SJCRH30 (cell line): ENCODE results near the gene GPC6. TPM values are rescaled to one million over a fixed set of nuclear protein-coding genes. Genes with fewer than 3 reads are reported as not detected.

ENCODE experiments used
- DNase-seq, 2 experiments: peaks; one replicate each; pipeline ENCODE4 v3.0.0-alpha.2; 2015 to 2020
- H3K27ac ChIP-seq: fragments of 250-450 bp; sonication (Bioruptor Pico); 2 replicates; pipeline ENCODE4 v1.5.1; 2020; ENCODE audit warnings: mild to moderate bottlenecking, moderate library complexity
- H3K27me3 ChIP-seq: fragments of 250-450 bp; sonication (Bioruptor Pico); 2 replicates; pipeline ENCODE4 v1.5.1; 2020; ENCODE audit warnings: mild to moderate bottlenecking, moderate library complexity
- H3K36me3 ChIP-seq: fragments of 250-450 bp; sonication (Bioruptor Pico); 2 replicates; pipeline ENCODE4 v1.5.1; 2020; ENCODE audit warnings: mild to moderate bottlenecking, moderate library complexity
- H3K4me1 ChIP-seq: fragments of 250-450 bp; sonication (Bioruptor Pico); 2 replicates; pipeline ENCODE4 v1.5.1; 2020; ENCODE audit warnings: mild to moderate bottlenecking, moderate library complexity
- H3K4me3 ChIP-seq: fragments of 250-450 bp; sonication (Bioruptor Pico); 2 replicates; pipeline ENCODE4 v1.5.1; 2020; ENCODE audit warnings: mild to moderate bottlenecking, moderate library complexity
- H3K9me3 ChIP-seq: fragments of 250-450 bp; sonication (Bioruptor Pico); replicated peaks from 2 replicates; pipeline ENCODE4 v1.5.1; 2020; ENCODE audit warnings: mild to moderate bottlenecking, moderate library complexity
- total RNA-seq: library from RNA; depleted of rRNA; stranded (reverse); fragments of >200 nt; shearing (Covaris generic); gene quantifications from 2 replicates; pipeline ENCODE4 v1.2.3, GENCODE V29; 2014

Gene GPC6
- total RNA-seq, 1 experiment from 2014 or later: 21.1 TPM

GRCh38 chr13:93224535-93224934 is 2.1 kb upstream of the GPC6 start:
- Histone ChIP-seq H3K4me1 (peaks cover under 1% of the 10 kb centered on the region; the same call in 1 of the 2 replicates), H3K9me3 (no peaks in the 10 kb centered on the region), H3K27me3 (no peaks in the 10 kb centered on the region), H3K27ac (no peak overlapping the region), H3K36me3 (no peaks in the 10 kb centered on the region), H3K4me3 (no peak overlapping the region)
- peak; percentile 11 to 17 for DNase-seq

GRCh38 chr13:93225610-93226009 is 997 bp upstream of the GPC6 start:
- DNase-seq: no peak
- Histone ChIP-seq H3K4me3 (no peak overlapping the region), H3K9me3 (no peaks in the 10 kb centered on the region), H3K36me3 (no peaks in the 10 kb centered on the region), H3K4me1 (peaks cover 8% of the 10 kb centered on the region), H3K27ac (no peak overlapping the region), H3K27me3 (no peaks in the 10 kb centered on the region)

- Histone ChIP-seq H3K27ac (peak overlapping the region; percentile 88), H3K27me3 (no peaks in the 10 kb centered on the region), H3K9me3 (no peaks in the 10 kb centered on the region), H3K4me1 (peaks cover 8% of the 10 kb centered on the region), H3K36me3 (no peaks in the 10 kb centered on the region), H3K4me3 (peak overlapping the region; percentile 71)
- DNase-seq: no peak
Observed at GRCh38 chr13:93226065-93226622, 463 bp upstream of the GPC6 start.

GRCh38 chr13:93227280-93227877 is 772 bp downstream of the GPC6 start:
- Histone ChIP-seq H3K36me3 (no peaks in the 10 kb centered on the region), H3K4me3 (peak overlapping the region; percentile 71), H3K9me3 (no peaks in the 10 kb centered on the region), H3K27ac (peak overlapping the region; percentile 88), H3K27me3 (no peaks in the 10 kb centered on the region), H3K4me1 (peaks cover 8% of the 10 kb centered on the region)
- peak; percentile 55 to 73 for DNase-seq

- peak overlapping the region; percentile 88 for H3K27ac ChIP-seq
- no peaks in the 10 kb centered on the region for H3K27me3 ChIP-seq
Observed at GRCh38 chr13:93227878-93228642, 1.5 kb downstream of the GPC6 start.

GRCh38 chr13:93228643-93228937 is 2.0 kb downstream of the GPC6 start:
- no peak for DNase-seq
- peaks cover 8% of the 10 kb centered on the region for H3K4me1 ChIP-seq
- no peaks in the 10 kb centered on the region for H3K27me3 ChIP-seq

More at GRCh38 chr13:93227878-93228642, 1.5 kb downstream of the GPC6 start:
- peaks cover 8% of the 10 kb centered on the region for H3K4me1 ChIP-seq
- H3K9me3 ChIP-seq: no peaks in the 10 kb centered on the region
- H3K4me3 ChIP-seq: peak overlapping the region; percentile 71
- no peaks in the 10 kb centered on the region for H3K36me3 ChIP-seq
- DNase-seq: peak; percentile 88 to 94

GRCh38 chr13:93230261-93230855 is 3.8 kb downstream of the GPC6 start:
- Histone ChIP-seq H3K9me3 (no peaks in the 10 kb centered on the region), H3K4me1 (peaks cover 8% of the 10 kb centered on the region), H3K36me3 (no peaks in the 10 kb centered on the region), H3K4me3 (no peak overlapping the region; the same call in 1 of the 2 replicates), H3K27ac (no peak overlapping the region), H3K27me3 (no peaks in the 10 kb centered on the region)
- no peak for DNase-seq

More at GRCh38 chr13:93228643-93228937, 2.0 kb downstream of the GPC6 start:
- H3K27ac ChIP-seq: peak overlapping the region; percentile 88
- H3K9me3 ChIP-seq: no peaks in the 10 kb centered on the region
- H3K4me3 ChIP-seq: peak overlapping the region; percentile 71
- no peaks in the 10 kb centered on the region for H3K36me3 ChIP-seq

GRCh38 chr13:93231867-93232266 is 5.3 kb downstream of the GPC6 start:
- Histone ChIP-seq H3K4me1 (peaks cover 8% of the 10 kb centered on the region), H3K27me3 (no peaks in the 10 kb centered on the region), H3K36me3 (no peaks in the 10 kb centered on the region)

GRCh38 chr13:93233997-93234416 is 7.4 kb downstream of the GPC6 start:
- H3K27ac ChIP-seq: no peak overlapping the region
- peaks cover 8% of the 10 kb centered on the region for H3K4me1 ChIP-seq
- H3K4me3 ChIP-seq: no peak overlapping the region
- DNase-seq: no peak
- H3K9me3 ChIP-seq: no peaks in the 10 kb centered on the region
- H3K36me3 ChIP-seq: no peaks in the 10 kb centered on the region
- no peaks in the 10 kb centered on the region for H3K27me3 ChIP-seq

More at GRCh38 chr13:93231867-93232266, 5.3 kb downstream of the GPC6 start:
- Histone ChIP-seq H3K27ac (no peak overlapping the region), H3K4me3 (no peak overlapping the region), H3K9me3 (no peaks in the 10 kb centered on the region)
- no peak for DNase-seq

- Histone ChIP-seq H3K36me3 (no peaks in the 10 kb centered on the region), H3K4me3 (no peak overlapping the region), H3K27me3 (no peaks in the 10 kb centered on the region), H3K4me1 (peaks cover 8% of the 10 kb centered on the region), H3K27ac (no peak overlapping the region), H3K9me3 (no peaks in the 10 kb centered on the region)
- no peak for DNase-seq
Observed at GRCh38 chr13:93234459-93234858, 7.9 kb downstream of the GPC6 start.

- Histone ChIP-seq H3K4me3 (no peak overlapping the region), H3K9me3 (peaks cover 3% of the 10 kb centered on the region; the same call in 1 of the 2 replicates), H3K36me3 (peaks cover 3% of the 10 kb centered on the region; the same call in 1 of the 2 replicates), H3K27ac (no peak overlapping the region), H3K4me1 (no peaks in the 10 kb centered on the region; the same call in 1 of the 2 replicates), H3K27me3 (no peaks in the 10 kb centered on the region)
- no peak for DNase-seq
Observed at GRCh38 chr13:93235258-93236015, 8.8 kb downstream of the GPC6 start.

GRCh38 chr13:93238711-93239110 is 12.1 kb downstream of the GPC6 start:
- Histone ChIP-seq H3K9me3 (peaks cover 3% of the 10 kb centered on the region; the same call in 1 of the 2 replicates), H3K27ac (no peak overlapping the region), H3K27me3 (no peaks in the 10 kb centered on the region), H3K36me3 (peaks cover 3% of the 10 kb centered on the region; the same call in 1 of the 2 replicates), H3K4me1 (no peaks in the 10 kb centered on the region), H3K4me3 (no peak overlapping the region)
- no peak for DNase-seq

- H3K27ac ChIP-seq: no peak overlapping the region
- no peaks in the 10 kb centered on the region for H3K27me3 ChIP-seq
- DNase-seq: no peak
- H3K9me3 ChIP-seq: peaks cover 3% of the 10 kb centered on the region; the same call in 1 of the 2 replicates
- H3K36me3 ChIP-seq: peaks cover 3% of the 10 kb centered on the region; the same call in 1 of the 2 replicates
- no peaks in the 10 kb centered on the region for H3K4me1 ChIP-seq
- no peak overlapping the region for H3K4me3 ChIP-seq
Observed at GRCh38 chr13:93243375-93244063, 16.9 kb downstream of the GPC6 start.
